Measurements from ENCODE around the gene TTF2.

- TF ChIP-seq EP300 (IDR thresholded peaks at IDR 0.05; ENCODE audit: borderline replicate concordance) (no peak), YY1 (IDR thresholded peaks at IDR 0.05; ENCODE audit: low read depth) (no peak), TEAD4 (IDR thresholded peaks at IDR 0.05) (no peak), CREB1 (IDR thresholded peaks at IDR 0.05; ENCODE audit: low read depth) (no peak), TAF1 (IDR thresholded peaks at IDR 0.05; ENCODE audit: low read depth) (no peak), RAD21 (IDR thresholded peaks at IDR 0.05; ENCODE audit: low read depth) (no peak), EGR1 (IDR thresholded peaks at IDR 0.05) (no peak), CEBPB (IDR thresholded peaks at IDR 0.05) (no peak), TCF12 (IDR thresholded peaks at IDR 0.05; ENCODE audit: low read depth) (no peak), NFIC (IDR thresholded peaks at IDR 0.05) (no peak), MAX (IDR thresholded peaks at IDR 0.05) (no peak)
- TF ChIP-seq, protein P1, sequence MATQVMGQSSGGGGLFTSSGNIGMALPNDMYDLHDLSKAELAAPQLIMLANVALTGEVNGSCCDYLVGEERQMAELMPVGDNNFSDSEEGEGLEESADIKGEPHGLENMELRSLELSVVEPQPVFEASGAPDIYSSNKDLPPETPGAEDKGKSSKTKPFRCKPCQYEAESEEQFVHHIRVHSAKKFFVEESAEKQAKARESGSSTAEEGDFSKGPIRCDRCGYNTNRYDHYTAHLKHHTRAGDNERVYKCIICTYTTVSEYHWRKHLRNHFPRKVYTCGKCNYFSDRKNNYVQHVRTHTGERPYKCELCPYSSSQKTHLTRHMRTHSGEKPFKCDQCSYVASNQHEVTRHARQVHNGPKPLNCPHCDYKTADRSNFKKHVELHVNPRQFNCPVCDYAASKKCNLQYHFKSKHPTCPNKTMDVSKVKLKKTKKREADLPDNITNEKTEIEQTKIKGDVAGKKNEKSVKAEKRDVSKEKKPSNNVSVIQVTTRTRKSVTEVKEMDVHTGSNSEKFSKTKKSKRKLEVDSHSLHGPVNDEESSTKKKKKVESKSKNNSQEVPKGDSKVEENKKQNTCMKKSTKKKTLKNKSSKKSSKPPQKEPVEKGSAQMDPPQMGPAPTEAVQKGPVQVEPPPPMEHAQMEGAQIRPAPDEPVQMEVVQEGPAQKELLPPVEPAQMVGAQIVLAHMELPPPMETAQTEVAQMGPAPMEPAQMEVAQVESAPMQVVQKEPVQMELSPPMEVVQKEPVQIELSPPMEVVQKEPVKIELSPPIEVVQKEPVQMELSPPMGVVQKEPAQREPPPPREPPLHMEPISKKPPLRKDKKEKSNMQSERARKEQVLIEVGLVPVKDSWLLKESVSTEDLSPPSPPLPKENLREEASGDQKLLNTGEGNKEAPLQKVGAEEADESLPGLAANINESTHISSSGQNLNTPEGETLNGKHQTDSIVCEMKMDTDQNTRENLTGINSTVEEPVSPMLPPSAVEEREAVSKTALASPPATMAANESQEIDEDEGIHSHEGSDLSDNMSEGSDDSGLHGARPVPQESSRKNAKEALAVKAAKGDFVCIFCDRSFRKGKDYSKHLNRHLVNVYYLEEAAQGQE (IDR thresholded peaks at IDR 0.05; ENCODE audit: low read depth), result no peak
These were observed 87.3 kb downstream of the TTF2 start for GRCh38 chr1:117147341-117147831.
